OCI-LY3 (cell line): ENCODE data around the gene RNF166.

Source experiments
- H2AFZ ChIP-seq: fragments of 200-600, 300-600 bp; shearing (Covaris generic); 2 replicates; pipeline ENCODE4 v1.6.0; 2014; ENCODE audit warnings: antibody characterized with exemption, low read depth, low read length
- H3K27ac ChIP-seq: fragments of 200-600, 300-600 bp; sonication (generic); 2 replicates; pipeline ENCODE4 v1.5.1; 2014; ENCODE audit warnings: mild to moderate bottlenecking, low read length, moderate library complexity, mixed read lengths
- H3K27me3 ChIP-seq: fragments of 200-600, 300-600 bp; sonication (generic); 2 replicates; pipeline ENCODE4 v1.6.1; 2014; ENCODE audit warnings: low read depth, low read length, mixed read lengths
- H3K36me3 ChIP-seq: fragments of 200-600, 300-600 bp; sonication (generic); replicated peaks from 2 replicates; pipeline ENCODE3; 2014; ENCODE audit warnings: low read depth, low read length, mixed read lengths
- H3K4me1 ChIP-seq: fragments of 300-600, 200-600 bp; sonication (generic); 2 replicates; pipeline ENCODE4 v1.6.1; 2014; ENCODE audit warnings: low read length, mixed read lengths
- H3K4me2 ChIP-seq: fragments of 200-600, 300-600 bp; sonication (generic); 2 replicates; pipeline ENCODE4 v1.6.1; 2014; ENCODE audit warnings: low read length, mixed read lengths
- H3K4me3 ChIP-seq: fragments of 300-600, 200-600 bp; sonication (generic); 2 replicates; pipeline ENCODE4 v1.5.1; 2014; ENCODE audit warnings: antibody characterized with exemption, mild to moderate bottlenecking, low read length, moderate library complexity
- H3K79me2 ChIP-seq: fragments of 300-600, 200-600 bp; shearing (Covaris generic); 2 replicates; pipeline ENCODE4 v1.6.1; 2014; ENCODE audit warnings: mild to moderate bottlenecking, low read length, mixed read lengths
- H3K9ac ChIP-seq: fragments of 300-600, 200-600 bp; shearing (Covaris generic); 2 replicates; pipeline ENCODE4 v1.6.0; 2014; ENCODE audit warnings: mild to moderate bottlenecking, low read length, moderate library complexity
- H3K9me3 ChIP-seq: fragments of 200-600, 300-600 bp; shearing (Covaris generic); 2 replicates; pipeline ENCODE4 v1.6.1; 2014; ENCODE audit warnings: low read length, mixed read lengths; ENCODE audit not compliant: insufficient read depth
- H4K20me1 ChIP-seq: fragments of 200-600, 300-600 bp; sonication (generic); 2 replicates; pipeline ENCODE4 v1.6.1; 2016; ENCODE audit warnings: low read length, mixed read lengths; ENCODE audit not compliant: insufficient read depth
- CTCF ChIP-seq: fragments of 200-600, 300-600 bp; sonication (generic); IDR thresholded peaks from 2 replicates; pipeline ENCODE4 v1.5.1; 2014; ENCODE audit warnings: antibody characterized with exemption, low read length, low read depth
- EZH2phosphoT487 ChIP-seq: fragments of 200-600 bp; shearing (Covaris generic); IDR thresholded peaks from 2 replicates; pipeline ENCODE4 v1.6.1; 2018; ENCODE audit warnings: antibody characterized with exemption, mixed run types, low read depth

Gene RNF166

GRCh38 chr16:88695218-88695617, 11.0 kb downstream of the RNF166 start:
- H3K36me3 ChIP-seq, result peaks cover 11% of the 10 kb centered on the region
- H3K27ac ChIP-seq, result no peak overlapping the region
- H3K9me3 ChIP-seq, result no peaks in the 10 kb centered on the region
- H2AFZ ChIP-seq, result no peak overlapping the region
- no peaks in the 10 kb centered on the region for H3K79me2 ChIP-seq
- no peak overlapping the region for H3K9ac ChIP-seq
- no peak overlapping the region for H3K4me3 ChIP-seq
- H4K20me1 ChIP-seq, result no peaks in the 10 kb centered on the region
- no peak for TF ChIP-seq EZH2phosphoT487
- TF ChIP-seq CTCF, result no peak
- H3K27me3 ChIP-seq, result peaks cover 4% of the 10 kb centered on the region; the same call in 1 of the 2 replicates
- H3K4me2 ChIP-seq, result no peak overlapping the region
- peaks cover 7% of the 10 kb centered on the region for H3K4me1 ChIP-seq

- H3K4me2 ChIP-seq, result no peak overlapping the region
- H3K27ac ChIP-seq, result no peak overlapping the region
- no peak overlapping the region for H2AFZ ChIP-seq
- no peaks in the 10 kb centered on the region for H3K79me2 ChIP-seq
- no peak overlapping the region for H3K4me3 ChIP-seq
- peaks cover 4% of the 10 kb centered on the region; the same call in 1 of the 2 replicates for H3K27me3 ChIP-seq
- peaks cover 9% of the 10 kb centered on the region for H3K36me3 ChIP-seq
- H3K9me3 ChIP-seq, result no peaks in the 10 kb centered on the region
- no peak overlapping the region for H3K9ac ChIP-seq
- peaks cover 5% of the 10 kb centered on the region; the same call in 1 of the 2 replicates for H3K4me1 ChIP-seq
- H4K20me1 ChIP-seq, result no peaks in the 10 kb centered on the region
- TF ChIP-seq CTCF (no peak), EZH2phosphoT487 (no peak)
Measured at GRCh38 chr16:88694221-88695087, 11.8 kb downstream of the RNF166 start.

GRCh38 chr16:88693420-88694177, 12.6 kb downstream of the RNF166 start:
- TF ChIP-seq EZH2phosphoT487 (no peak), CTCF (no peak)
- H3K36me3 ChIP-seq, result peaks cover 6% of the 10 kb centered on the region
- no peak overlapping the region for H3K4me2 ChIP-seq
- H2AFZ ChIP-seq, result no peak overlapping the region
- no peaks in the 10 kb centered on the region for H4K20me1 ChIP-seq
- no peak overlapping the region for H3K27ac ChIP-seq
- no peaks in the 10 kb centered on the region for H3K9me3 ChIP-seq
- peaks cover 5% of the 10 kb centered on the region; the same call in 1 of the 2 replicates for H3K4me1 ChIP-seq
- peaks cover 6% of the 10 kb centered on the region; the same call in 1 of the 2 replicates for H3K27me3 ChIP-seq
- no peaks in the 10 kb centered on the region for H3K79me2 ChIP-seq
- H3K4me3 ChIP-seq, result no peak overlapping the region
- H3K9ac ChIP-seq, result no peak overlapping the region

GRCh38 chr16:88692861-88693260, 13.3 kb downstream of the RNF166 start:
- no peak overlapping the region for H2AFZ ChIP-seq
- no peak overlapping the region for H3K4me3 ChIP-seq
- no peak overlapping the region for H3K27ac ChIP-seq
- TF ChIP-seq CTCF (no peak), EZH2phosphoT487 (no peak)
- H3K36me3 ChIP-seq, result peaks cover 3% of the 10 kb centered on the region
- H3K9me3 ChIP-seq, result no peaks in the 10 kb centered on the region
- no peaks in the 10 kb centered on the region for H4K20me1 ChIP-seq
- H3K27me3 ChIP-seq, result peaks cover 13% of the 10 kb centered on the region; the same call in 1 of the 2 replicates
- no peak overlapping the region for H3K9ac ChIP-seq
- no peaks in the 10 kb centered on the region for H3K79me2 ChIP-seq
- no peak overlapping the region for H3K4me2 ChIP-seq
- H3K4me1 ChIP-seq, result peaks cover 5% of the 10 kb centered on the region; the same call in 1 of the 2 replicates
